Measurements from ENCODE around the gene INPP5A.
"Not testable (repeated sequence)": the region's sequence is repeated elsewhere in the genome, so short reads cannot be mapped to it uniquely, and the experiment has no call there.

Gene INPP5A

DNA sequence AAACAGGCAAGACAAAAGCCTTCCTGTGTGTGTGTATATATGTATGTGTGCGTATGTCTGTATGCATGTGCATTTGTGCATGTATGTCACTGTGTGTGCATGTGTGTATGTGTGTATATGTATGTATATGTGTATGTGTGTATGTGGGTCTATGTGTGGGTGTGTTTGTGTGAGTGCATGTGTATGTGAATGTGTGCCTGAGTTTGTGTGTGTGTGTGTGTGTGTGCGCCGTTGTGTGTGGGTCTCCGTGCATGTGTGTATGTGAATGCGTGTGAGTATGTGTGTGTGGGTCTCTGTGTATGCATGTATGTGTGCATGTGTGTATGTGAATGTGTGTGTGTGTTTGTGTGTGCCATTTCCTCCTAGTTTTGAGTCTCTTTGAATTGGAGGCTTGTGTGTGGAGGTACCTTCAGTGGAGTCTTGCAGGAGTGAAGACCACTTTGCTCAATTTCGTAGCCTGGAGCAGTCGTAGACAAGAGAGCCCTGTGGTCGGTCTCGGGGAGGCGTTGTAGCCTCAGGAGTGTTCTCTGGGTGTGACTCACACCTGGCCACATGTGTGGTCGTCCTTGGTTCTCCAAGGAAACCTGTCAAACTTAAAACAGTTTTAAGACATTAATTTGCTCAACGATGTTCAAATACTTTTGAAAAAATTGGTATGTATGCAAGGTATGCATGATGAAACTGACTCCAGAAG is 28.1 kb downstream of the INPP5A start:
- in situ Hi-C loops (cut with MboI; ENCODE audit: low pct_unique_long_range_greater_than_20kb, low sequenced_read_pairs, unreplicated experiment): no loop called here
- DNase-seq (ENCODE audit: low spot score): no peak
- TF ChIP-seq, protein P1, sequence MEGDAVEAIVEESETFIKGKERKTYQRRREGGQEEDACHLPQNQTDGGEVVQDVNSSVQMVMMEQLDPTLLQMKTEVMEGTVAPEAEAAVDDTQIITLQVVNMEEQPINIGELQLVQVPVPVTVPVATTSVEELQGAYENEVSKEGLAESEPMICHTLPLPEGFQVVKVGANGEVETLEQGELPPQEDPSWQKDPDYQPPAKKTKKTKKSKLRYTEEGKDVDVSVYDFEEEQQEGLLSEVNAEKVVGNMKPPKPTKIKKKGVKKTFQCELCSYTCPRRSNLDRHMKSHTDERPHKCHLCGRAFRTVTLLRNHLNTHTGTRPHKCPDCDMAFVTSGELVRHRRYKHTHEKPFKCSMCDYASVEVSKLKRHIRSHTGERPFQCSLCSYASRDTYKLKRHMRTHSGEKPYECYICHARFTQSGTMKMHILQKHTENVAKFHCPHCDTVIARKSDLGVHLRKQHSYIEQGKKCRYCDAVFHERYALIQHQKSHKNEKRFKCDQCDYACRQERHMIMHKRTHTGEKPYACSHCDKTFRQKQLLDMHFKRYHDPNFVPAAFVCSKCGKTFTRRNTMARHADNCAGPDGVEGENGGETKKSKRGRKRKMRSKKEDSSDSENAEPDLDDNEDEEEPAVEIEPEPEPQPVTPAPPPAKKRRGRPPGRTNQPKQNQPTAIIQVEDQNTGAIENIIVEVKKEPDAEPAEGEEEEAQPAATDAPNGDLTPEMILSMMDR (IDR thresholded peaks at IDR 0.05; ENCODE audit: extremely low read depth, insufficient read depth, missing control alignments): no peak

DNA sequence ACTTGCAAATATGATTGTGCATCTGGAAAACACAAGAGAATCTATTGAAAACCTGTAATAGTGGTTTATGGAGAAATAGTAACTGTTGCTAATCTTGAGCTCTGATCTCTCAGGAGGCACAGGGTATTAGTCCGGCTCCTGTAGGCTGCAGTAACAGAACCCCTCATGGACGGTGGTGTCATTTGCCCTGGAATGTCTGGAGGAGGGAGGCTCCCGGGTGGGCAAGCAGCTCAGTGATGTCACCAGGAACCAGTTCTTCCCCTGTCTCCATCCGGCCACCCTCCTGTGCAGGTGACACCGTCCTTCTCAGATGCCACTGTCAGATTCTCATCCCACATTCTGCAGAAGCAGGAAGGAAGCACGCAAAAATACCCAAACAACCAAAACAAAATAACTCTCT is 29.3 kb downstream of the INPP5A start:
- DNase-seq (ENCODE audit: low spot score): no peak
- TF ChIP-seq, protein P1 (IDR thresholded peaks at IDR 0.05; ENCODE audit: extremely low read depth, insufficient read depth, missing control alignments): no peak
- in situ Hi-C loops (cut with MboI; ENCODE audit: low pct_unique_long_range_greater_than_20kb, low sequenced_read_pairs, unreplicated experiment): no loop called here

DNA sequence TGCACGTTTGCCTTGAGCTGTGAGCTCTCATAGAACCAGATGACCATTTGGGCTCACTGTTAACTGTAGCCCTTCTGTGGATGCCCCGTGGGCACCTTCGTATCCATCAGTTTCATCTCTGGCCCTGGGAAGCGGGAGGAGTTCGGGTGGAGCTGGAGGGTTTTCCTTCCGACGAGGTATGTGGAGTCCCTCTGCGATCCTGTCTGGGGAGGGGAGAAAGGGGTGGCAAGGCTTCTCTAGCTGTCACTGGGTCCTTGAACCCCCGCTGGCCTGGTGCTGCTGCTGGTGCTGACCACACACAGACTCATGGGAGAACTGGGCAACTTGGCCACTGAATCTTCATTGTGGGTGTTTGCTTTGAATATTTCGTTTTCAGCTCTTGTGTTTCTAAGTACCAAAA is 32.7 kb downstream of the INPP5A start:
- in situ Hi-C loops (cut with MboI; ENCODE audit: low pct_unique_long_range_greater_than_20kb, low sequenced_read_pairs, unreplicated experiment): no loop called here

DNA sequence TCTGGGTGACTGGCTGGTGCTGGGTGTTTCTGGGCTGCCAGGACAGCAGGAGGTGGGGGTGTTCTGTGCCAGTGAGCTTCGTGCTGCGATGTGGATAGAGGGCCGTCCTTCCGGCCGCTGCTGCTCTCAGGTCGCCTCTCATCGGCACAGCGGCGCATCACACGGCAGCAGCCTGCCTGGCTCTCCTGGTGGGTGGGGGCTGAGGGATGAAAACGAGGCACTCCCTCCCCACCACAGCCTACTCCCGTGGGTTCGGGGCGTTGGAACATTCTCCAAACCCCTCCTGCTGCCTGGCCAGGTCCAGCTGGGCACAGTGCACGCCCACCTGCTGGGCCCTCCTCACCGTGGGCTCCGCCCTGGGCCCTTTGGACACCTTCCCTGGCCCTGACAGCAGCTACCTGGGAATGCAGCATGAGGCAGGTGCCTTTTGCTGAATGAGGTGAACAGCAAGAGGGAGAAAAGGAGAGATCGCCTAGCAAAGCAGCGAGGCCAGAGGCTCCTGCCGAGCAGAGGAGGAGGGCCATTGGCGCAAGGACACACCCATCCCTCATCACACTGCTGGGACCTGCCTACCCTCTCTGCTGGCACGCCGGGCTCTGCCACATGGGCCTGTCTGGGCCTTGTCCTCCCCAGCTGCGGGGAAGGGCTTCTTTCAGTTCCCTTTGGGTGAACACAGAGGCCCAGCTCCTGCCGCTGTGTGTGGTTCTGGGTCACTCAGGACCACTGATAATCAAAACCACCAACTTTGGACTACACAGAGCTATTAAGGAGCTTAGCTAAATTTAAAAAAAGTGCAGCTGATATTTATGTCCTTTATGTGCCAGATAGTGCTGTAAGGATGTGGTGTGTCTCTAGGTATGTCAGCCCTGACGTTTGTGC is 33.4 kb downstream of the INPP5A start:
- peak; percentile 60 for DNase-seq (ENCODE audit: low spot score)
- TF ChIP-seq, protein P1 (IDR thresholded peaks at IDR 0.05; ENCODE audit: extremely low read depth, insufficient read depth, missing control alignments): no peak
- in situ Hi-C loops (cut with MboI; ENCODE audit: low pct_unique_long_range_greater_than_20kb, low sequenced_read_pairs, unreplicated experiment): no loop called here

More for the DNA sequence above, 32.7 kb downstream of the INPP5A start:
- no peak for DNase-seq (ENCODE audit: low spot score)
- TF ChIP-seq, protein P1 (IDR thresholded peaks at IDR 0.05; ENCODE audit: extremely low read depth, insufficient read depth, missing control alignments): no peak

DNA sequence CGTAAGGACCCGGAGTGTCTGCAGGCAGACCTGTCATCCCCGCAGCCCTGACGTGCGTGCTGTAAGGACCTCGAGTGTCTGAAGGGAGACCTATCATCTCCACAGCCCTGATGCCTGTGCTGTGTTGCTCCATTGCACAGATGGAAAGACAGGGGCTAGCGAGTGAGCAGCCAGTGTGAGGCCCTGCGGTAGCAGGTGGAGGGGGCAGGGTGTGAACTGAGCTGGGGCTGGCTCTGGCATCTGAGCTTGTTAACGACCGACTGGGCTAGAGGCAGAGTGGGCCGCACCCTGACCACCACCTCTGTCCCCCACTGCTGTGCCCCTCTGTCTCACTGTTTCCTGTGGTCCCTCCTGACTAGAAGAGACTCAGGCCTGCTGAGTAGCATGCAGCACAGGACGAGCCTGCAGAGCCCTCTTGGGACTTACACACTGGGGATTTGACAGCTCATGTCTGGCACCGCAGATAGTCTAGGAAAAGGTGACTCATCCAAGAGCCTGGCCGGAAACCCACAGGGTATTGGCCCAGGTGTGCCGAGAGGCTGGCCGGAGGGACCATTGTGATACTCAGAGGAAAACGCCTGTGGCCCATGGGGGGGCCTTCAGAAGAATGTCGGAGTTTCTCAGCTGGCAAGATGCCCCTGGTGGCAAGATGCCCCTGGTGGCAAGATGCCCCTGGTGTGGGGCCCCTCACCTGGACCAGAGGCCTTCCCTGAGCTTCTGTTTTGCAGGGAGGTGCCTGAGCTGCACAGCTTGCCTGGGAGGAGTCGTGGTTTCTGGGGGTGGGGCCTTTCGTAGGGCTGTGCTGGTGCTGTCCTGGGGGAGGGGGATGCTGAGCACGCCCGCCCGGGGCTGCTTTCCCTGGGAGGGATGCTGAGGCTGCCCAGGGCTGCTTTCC is 34.3 kb downstream of the INPP5A start:
- in situ Hi-C loops (cut with MboI; ENCODE audit: low pct_unique_long_range_greater_than_20kb, low sequenced_read_pairs, unreplicated experiment): no loop called here
- peak; percentile 84 for DNase-seq (ENCODE audit: low spot score)
- TF ChIP-seq, protein P1 (IDR thresholded peaks at IDR 0.05; ENCODE audit: extremely low read depth, insufficient read depth, missing control alignments): no peak

DNA sequence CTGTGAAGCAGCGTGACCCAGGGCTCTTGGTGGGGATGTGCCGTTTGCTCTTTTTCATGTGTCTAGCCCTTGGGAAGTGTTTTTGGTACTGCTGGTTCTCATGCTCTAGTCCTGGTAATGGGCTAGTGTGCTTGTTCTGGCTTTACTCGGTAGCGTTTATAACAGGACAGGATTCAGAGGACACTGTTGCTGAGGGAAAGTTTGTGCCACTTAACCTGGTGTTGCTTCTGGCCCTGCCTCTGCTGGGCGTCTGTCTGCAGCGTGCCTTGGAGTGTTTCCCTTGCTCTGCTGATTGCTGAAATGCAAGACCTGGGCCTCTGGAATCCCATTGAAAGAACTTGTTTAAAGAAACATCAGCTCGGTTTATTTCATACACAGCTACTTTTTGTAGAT is 35.0 kb downstream of the INPP5A start:
- TF ChIP-seq, protein P1 (IDR thresholded peaks at IDR 0.05; ENCODE audit: extremely low read depth, insufficient read depth, missing control alignments): no peak
- DNase-seq (ENCODE audit: low spot score): no peak
- in situ Hi-C loops (cut with MboI; ENCODE audit: low pct_unique_long_range_greater_than_20kb, low sequenced_read_pairs, unreplicated experiment): no loop called here

DNA sequence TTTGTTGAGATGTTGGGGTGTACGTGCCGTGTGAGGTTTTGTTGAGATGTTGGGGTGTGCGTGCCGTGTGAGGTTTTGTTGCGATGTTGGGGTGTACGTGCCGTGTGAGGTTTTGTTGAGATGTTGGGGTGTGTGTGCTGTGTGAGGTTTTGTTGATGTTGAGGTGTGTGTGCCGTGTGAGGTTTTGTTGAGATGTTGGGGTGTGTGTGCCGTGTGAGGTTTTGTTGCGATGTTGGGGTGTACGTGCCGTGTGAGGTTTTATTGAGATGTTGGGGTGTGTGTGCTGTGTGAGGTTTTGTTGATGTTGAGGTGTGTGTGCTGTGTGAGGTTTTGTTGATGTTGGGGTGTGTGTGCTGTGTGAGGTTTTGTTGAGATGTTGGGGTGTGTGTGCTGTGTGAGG is 35.4 kb downstream of the INPP5A start:
- in situ Hi-C loops (cut with MboI; ENCODE audit: low pct_unique_long_range_greater_than_20kb, low sequenced_read_pairs, unreplicated experiment); DNase-seq (ENCODE audit: low spot score): not testable (repeated sequence)

Data from GM13977 (cell line).